ENCODE data around the gene ADAMTS2. TPM values are rescaled to one million over a fixed set of nuclear protein-coding genes. Genes with fewer than 3 reads are reported as not detected.

Gene ADAMTS2
- total and polyA plus RNA-seq, 2 experiments from 2014 or later: 1.6 to 8.1 TPM

DNA sequence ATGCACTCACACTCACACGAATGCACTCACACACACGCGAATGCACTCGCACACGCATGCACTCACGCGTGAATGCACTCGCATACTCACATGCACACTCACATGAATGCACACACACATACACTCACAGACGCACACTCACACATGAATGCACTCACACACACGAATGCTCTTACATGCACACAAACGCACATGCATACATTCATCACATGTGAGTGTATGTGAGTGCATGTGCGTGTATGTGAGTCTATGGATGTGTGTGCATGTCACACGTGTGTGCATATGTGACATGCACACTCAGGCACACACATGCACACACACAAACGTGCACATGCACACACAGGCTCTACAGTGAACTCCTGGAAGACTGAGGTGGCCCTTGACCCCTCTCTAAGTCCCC lies 121.7 kb downstream of the ADAMTS2 start:
- Histone ChIP-seq H3K27me3 (ENCODE audit: insufficient read depth) (no peaks in the 10 kb centered on the region), H4K20me1 (replicated peaks; ENCODE audit: insufficient read depth) (no peaks in the 10 kb centered on the region), H3F3A (replicated peaks; ENCODE audit: low read depth) (0 out of 2 replicates have a peak, but pooled peaks cover 4% of the 10 kb centered on the region), H3K27ac (ENCODE audit: low read depth) (no peak overlapping the region), H3K9me2 (ENCODE audit: insufficient read depth) (no peaks in the 10 kb centered on the region), H3K4me1 (ENCODE audit: insufficient read depth) (no peaks in the 10 kb centered on the region; the same call in 1 of the 2 replicates), H3K4me3 (no peak overlapping the region), H2AFZ (no peak overlapping the region), H3K79me2 (replicated peaks; ENCODE audit: insufficient read depth) (no peaks in the 10 kb centered on the region), H3K4me2 (no peak overlapping the region), H3K36me3 (ENCODE audit: insufficient read depth) (no peaks in the 10 kb centered on the region)
- H3K27me3 Mint-ChIP-seq (ENCODE audit: insufficient read depth, low read depth, poor library complexity): peaks cover 17% of the 10 kb centered on the region
- DNase-seq (ENCODE audit: low spot score) (no peak), ATAC-seq (no peak)
- no peak overlapping the region for H3K4me3 Mint-ChIP-seq
- peaks cover 26% of the 10 kb centered on the region for H3K36me3 Mint-ChIP-seq (ENCODE audit: low read depth)
- TF ChIP-seq, protein P1, sequence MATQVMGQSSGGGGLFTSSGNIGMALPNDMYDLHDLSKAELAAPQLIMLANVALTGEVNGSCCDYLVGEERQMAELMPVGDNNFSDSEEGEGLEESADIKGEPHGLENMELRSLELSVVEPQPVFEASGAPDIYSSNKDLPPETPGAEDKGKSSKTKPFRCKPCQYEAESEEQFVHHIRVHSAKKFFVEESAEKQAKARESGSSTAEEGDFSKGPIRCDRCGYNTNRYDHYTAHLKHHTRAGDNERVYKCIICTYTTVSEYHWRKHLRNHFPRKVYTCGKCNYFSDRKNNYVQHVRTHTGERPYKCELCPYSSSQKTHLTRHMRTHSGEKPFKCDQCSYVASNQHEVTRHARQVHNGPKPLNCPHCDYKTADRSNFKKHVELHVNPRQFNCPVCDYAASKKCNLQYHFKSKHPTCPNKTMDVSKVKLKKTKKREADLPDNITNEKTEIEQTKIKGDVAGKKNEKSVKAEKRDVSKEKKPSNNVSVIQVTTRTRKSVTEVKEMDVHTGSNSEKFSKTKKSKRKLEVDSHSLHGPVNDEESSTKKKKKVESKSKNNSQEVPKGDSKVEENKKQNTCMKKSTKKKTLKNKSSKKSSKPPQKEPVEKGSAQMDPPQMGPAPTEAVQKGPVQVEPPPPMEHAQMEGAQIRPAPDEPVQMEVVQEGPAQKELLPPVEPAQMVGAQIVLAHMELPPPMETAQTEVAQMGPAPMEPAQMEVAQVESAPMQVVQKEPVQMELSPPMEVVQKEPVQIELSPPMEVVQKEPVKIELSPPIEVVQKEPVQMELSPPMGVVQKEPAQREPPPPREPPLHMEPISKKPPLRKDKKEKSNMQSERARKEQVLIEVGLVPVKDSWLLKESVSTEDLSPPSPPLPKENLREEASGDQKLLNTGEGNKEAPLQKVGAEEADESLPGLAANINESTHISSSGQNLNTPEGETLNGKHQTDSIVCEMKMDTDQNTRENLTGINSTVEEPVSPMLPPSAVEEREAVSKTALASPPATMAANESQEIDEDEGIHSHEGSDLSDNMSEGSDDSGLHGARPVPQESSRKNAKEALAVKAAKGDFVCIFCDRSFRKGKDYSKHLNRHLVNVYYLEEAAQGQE (IDR thresholded peaks at IDR 0.05; ENCODE audit: unreplicated experiment): no peak
- H3K4me1 Mint-ChIP-seq: peaks cover 17% of the 10 kb centered on the region
- peaks cover 37% of the 10 kb centered on the region for H3K9me3 Mint-ChIP-seq
- H3K27ac Mint-ChIP-seq: no peak overlapping the region

DNA sequence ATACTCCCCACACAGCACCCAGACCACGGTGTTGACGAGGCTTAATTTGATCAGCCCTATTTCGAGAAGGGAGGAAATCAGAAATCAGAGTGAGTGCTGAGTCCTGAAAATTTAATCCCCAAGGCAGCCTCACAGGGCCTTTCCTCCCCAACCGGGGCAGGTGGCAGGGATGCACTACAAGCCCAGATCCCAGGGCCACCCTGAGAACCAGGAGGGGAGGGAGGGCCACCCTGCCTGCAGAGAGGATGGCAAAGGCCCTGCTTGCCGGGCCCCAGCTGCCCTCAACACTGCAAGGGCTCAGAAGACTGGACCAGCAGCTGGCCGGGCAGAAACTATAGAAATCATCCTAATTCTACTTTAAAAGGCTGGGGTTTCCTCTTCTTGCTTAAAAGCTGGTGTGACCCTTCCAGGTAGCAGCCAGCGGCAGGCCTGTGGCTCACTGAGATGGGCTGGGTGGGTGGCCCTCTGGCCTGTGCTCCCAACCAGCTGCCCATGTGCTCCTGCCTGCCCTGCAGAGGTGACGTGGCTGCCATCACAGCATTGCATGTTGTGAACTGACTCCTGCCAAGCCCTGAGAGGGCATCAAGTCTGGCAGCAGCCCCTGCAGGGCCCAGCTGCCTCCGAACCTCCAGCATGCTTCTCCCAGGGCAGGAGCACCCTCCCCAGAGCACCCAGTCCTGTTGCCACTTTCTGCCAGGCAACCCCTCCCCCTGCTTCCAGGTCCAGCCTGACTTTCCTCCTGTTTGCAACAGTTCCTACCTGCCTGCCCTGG lies 122.8 kb downstream of the ADAMTS2 start:
- no peaks in the 10 kb centered on the region for H3K9me2 ChIP-seq (ENCODE audit: insufficient read depth)
- no peak overlapping the region for H2AFZ ChIP-seq
- H3K4me3 Mint-ChIP-seq: no peak overlapping the region; the same call in 2 of the 3 replicates
- peaks cover 26% of the 10 kb centered on the region for H3K36me3 Mint-ChIP-seq (ENCODE audit: low read depth)
- no peak for ATAC-seq
- no peak overlapping the region for H3K4me3 ChIP-seq
- no peaks in the 10 kb centered on the region for H4K20me1 ChIP-seq (replicated peaks; ENCODE audit: insufficient read depth)
- H3K9me3 Mint-ChIP-seq: peaks cover 37% of the 10 kb centered on the region
- peaks cover 13% of the 10 kb centered on the region for H3K27me3 Mint-ChIP-seq (ENCODE audit: insufficient read depth, low read depth, poor library complexity)
- no peak overlapping the region for H3K27ac ChIP-seq (ENCODE audit: low read depth)
- H3F3A ChIP-seq (replicated peaks; ENCODE audit: low read depth): 0 out of 2 replicates have a peak, but pooled peaks cover 4% of the 10 kb centered on the region
- no peaks in the 10 kb centered on the region for H3K4me1 ChIP-seq (ENCODE audit: insufficient read depth)
- no peak for DNase-seq (ENCODE audit: low spot score)
- H3K27ac Mint-ChIP-seq: peak overlapping the region; percentile 56; the same call in 1 of the 2 replicates
- no peaks in the 10 kb centered on the region for H3K27me3 ChIP-seq (ENCODE audit: insufficient read depth)
- no peaks in the 10 kb centered on the region for H3K36me3 ChIP-seq (ENCODE audit: insufficient read depth)
- TF ChIP-seq, protein P2, sequence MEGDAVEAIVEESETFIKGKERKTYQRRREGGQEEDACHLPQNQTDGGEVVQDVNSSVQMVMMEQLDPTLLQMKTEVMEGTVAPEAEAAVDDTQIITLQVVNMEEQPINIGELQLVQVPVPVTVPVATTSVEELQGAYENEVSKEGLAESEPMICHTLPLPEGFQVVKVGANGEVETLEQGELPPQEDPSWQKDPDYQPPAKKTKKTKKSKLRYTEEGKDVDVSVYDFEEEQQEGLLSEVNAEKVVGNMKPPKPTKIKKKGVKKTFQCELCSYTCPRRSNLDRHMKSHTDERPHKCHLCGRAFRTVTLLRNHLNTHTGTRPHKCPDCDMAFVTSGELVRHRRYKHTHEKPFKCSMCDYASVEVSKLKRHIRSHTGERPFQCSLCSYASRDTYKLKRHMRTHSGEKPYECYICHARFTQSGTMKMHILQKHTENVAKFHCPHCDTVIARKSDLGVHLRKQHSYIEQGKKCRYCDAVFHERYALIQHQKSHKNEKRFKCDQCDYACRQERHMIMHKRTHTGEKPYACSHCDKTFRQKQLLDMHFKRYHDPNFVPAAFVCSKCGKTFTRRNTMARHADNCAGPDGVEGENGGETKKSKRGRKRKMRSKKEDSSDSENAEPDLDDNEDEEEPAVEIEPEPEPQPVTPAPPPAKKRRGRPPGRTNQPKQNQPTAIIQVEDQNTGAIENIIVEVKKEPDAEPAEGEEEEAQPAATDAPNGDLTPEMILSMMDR (conservative IDR thresholded peaks at IDR 0.05; ENCODE audit: low read depth in 2 of 2): no peak
- no peak for TF ChIP-seq ZNF114 (CRISPR knock-in tag; IDR thresholded peaks at IDR 0.05)
- TF ChIP-seq ZNF331 (CRISPR knock-in tag; IDR thresholded peaks at IDR 0.05; ENCODE audit: low read depth): no peak
- TF ChIP-seq JUNB (IDR thresholded peaks at IDR 0.05; ENCODE audit: unreplicated experiment): no peak
- no peak for TF ChIP-seq STAT1 (IDR thresholded peaks at IDR 0.05; ENCODE audit: unreplicated experiment)
- no peak for TF ChIP-seq EZH2phosphoT487 (IDR thresholded peaks at IDR 0.05; ENCODE audit: unreplicated experiment)
- no peak for TF ChIP-seq NANOG (IDR thresholded peaks at IDR 0.05; ENCODE audit: borderline replicate concordance)
- TF ChIP-seq, protein P3, sequence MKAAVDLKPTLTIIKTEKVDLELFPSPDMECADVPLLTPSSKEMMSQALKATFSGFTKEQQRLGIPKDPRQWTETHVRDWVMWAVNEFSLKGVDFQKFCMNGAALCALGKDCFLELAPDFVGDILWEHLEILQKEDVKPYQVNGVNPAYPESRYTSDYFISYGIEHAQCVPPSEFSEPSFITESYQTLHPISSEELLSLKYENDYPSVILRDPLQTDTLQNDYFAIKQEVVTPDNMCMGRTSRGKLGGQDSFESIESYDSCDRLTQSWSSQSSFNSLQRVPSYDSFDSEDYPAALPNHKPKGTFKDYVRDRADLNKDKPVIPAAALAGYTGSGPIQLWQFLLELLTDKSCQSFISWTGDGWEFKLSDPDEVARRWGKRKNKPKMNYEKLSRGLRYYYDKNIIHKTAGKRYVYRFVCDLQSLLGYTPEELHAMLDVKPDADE (IDR thresholded peaks at IDR 0.05): no peak
- no peak for TF ChIP-seq CREB1 (CRISPR knock-in tag; IDR thresholded peaks at IDR 0.05; ENCODE audit: low read depth)
- peaks cover 6% of the 10 kb centered on the region for H3K4me1 Mint-ChIP-seq
- no peak overlapping the region for H3K4me2 ChIP-seq
- no peaks in the 10 kb centered on the region for H3K79me2 ChIP-seq (replicated peaks; ENCODE audit: insufficient read depth)

All from GM23338 (cell line).